Heart right ventricle (tissue), 16 donors: ENCODE data around the gene PXDN. TPM values are rescaled to one million over a fixed set of nuclear protein-coding genes. Genes with fewer than 3 reads are reported as not detected.

Experiments used
- ATAC-seq, 8 donors: fragments of 200-7000 bp; cut with Tn5 transposase; one replicate each; pipeline ENCODE4 v1.9.1; 2020; ENCODE audit warnings: mild to moderate bottlenecking in 8 of 8, moderate library complexity in 8 of 8, moderate number of reproducible peaks in 1 of 8
- DNase-seq, 2 donors: peaks; one replicate each; pipeline ENCODE4 v3.0.0-alpha.2; 2020
- H3K27ac ChIP-seq, 10 donors: fragments of 200-600 bp; sonication (generic) in 2 of 10; one replicate each; pipeline versions ENCODE4 v1.5.0 to v1.8.0; 2020 to 2022; ENCODE audit warnings: mild to moderate bottlenecking in 3 of 10
- H3K27me3 ChIP-seq, 7 donors: fragments of 200-600 bp; one replicate each; pipeline ENCODE4 v1.8.0; 2021 to 2022; ENCODE audit warnings: mild to moderate bottlenecking in 2 of 7
- H3K36me3 ChIP-seq, 9 donors: fragments of 200-600 bp; sonication (generic) in 1 of 9; one replicate each; pipeline versions ENCODE4 v1.5.0 to v1.8.0; 2020 to 2022; ENCODE audit warnings: mild to moderate bottlenecking in 2 of 9
- H3K4me1 ChIP-seq, 9 donors: fragments of 200-600 bp; sonication (generic) in 1 of 9; one replicate each; pipeline versions ENCODE4 v1.5.0 to v1.8.0; 2020 to 2022; ENCODE audit warnings: mild to moderate bottlenecking in 4 of 9
- H3K4me3 ChIP-seq, 10 donors: fragments of 200-600 bp; sonication (generic) in 2 of 10; one replicate each; pipeline versions ENCODE4 v1.5.0 to v1.8.0; 2020 to 2022; ENCODE audit warnings: mild to moderate bottlenecking in 7 of 10, moderate library complexity in 2 of 10
- H3K9me3 ChIP-seq, 11 donors: fragments of 200-600 bp in 10 of 11; sonication (generic) in 2 of 11; one replicate each; pipeline versions ENCODE4 v1.5.0 to v1.8.0; 2013 to 2022; ENCODE audit warnings: mild to moderate bottlenecking in 2 of 11, control low read depth in 1 of 11, moderate library complexity in 1 of 11
- WGBS, 2 donors: extraction: QIAGEN DNeasy Blood & Tissue Kit; methylation state at CpG; one replicate each; pipeline ENCODE4 v1.1.7; 2013; ENCODE audit warnings: inconsistent platforms in 1 of 2; 5-methylcytosine and 5-hydroxymethylcytosine counted together
- intact Hi-C, 10 donors: fragments of 100-400 bp; cut with DNase I; formaldehyde crosslinking; loops; one replicate each; pipeline versions ENCODE4 v1.11.1 to v1.14.2; 2022
- polyA plus RNA-seq, 2 donors: library from polyadenylated mRNA; stranded (reverse); fragments of 200-250 nt; gene quantifications; one replicate each; pipeline ENCODE4 v1.2.3, GENCODE V29; 2013
- total RNA-seq, 10 donors: library from RNA; stranded (reverse); fragmentation: NEBNext Ultra II Directional in 3 of 10; extraction: Animal tissue kit (Norgen Biotek cat#: 25700) in 3 of 10; gene quantifications; one replicate each; pipeline versions ENCODE4 v1.2.1 to v1.2.4, GENCODE V29; 2021 to 2023
- TF ChIP-seq, protein P1 (sequence below), 9 donors: fragments of 200-600 bp; sonication (generic) in 2 of 9; IDR thresholded peaks; one replicate each; pipeline versions ENCODE4 v1.5.0 to v1.8.0; 2021 to 2022; ENCODE audit warnings: antibody characterized with exemption in 9 of 9, mild to moderate bottlenecking in 5 of 9, moderate library complexity in 1 of 9
- donor health status: Arrhythmogenic right ventricular cardiomyopathy.
- donor health status: ischemic (EF 13 %, LVEDD 7.1; RV severe dilation, severe dysfunction).
- donor health status: healthy with polysubstance abuse.
- donor health status: DM: no; HTN: yes; CAD: no.
- donor health status: DM: no; HTN: no; CAD: no.
- donor health status: ischemic (EF 25% LVEDD 6.9; RV normal size, moderate dysfunction).
- donor health status: ischemic (EF 25% LVEDD 5.7; RV mildly dilated, moderate dysfunction).
- donor health status: healthy.
- donor health status: DM: yes; HTN: yes; CAD: no.
- donor health status: Ischemic cardiomyopathy.
- donor health status: ischemic (EF 35%, LVEDD 5.7; RV mildly dilated, moderate dysfunction).
- donor health status: nonischemic (EF 11% LVEDD 7.7; RV severe dilation, severe dysfunction).
- donor health status: DM: yes; HTN: yes; CAD: no.
- donor health status: PGD.
- donor health status: ischemic (EF 29% LVEDD 5.4; RV normal size, mild dysfunction).
- donor health status: nonischemic (EF 23%, LVEDD 6.1; RV moderate dilation, normal function).

The PXDN gene
- total and polyA plus RNA-seq, 12 donors, result 7.8 to 65.0 (median 18.9) TPM

- H3K9me3 ChIP-seq, result peaks cover 0 to 15% (median 0%) of the 10 kb centered on the region in 11 donors
- intact Hi-C loops, result no loop called here
- peaks cover 0 to 47% (median 15%) of the 10 kb centered on the region in 9 donors for H3K36me3 ChIP-seq
- H3K4me1 ChIP-seq, result peaks cover 3 to 39% (median 21%) of the 10 kb centered on the region in 9 donors
- no peak overlapping the region for H3K4me3 ChIP-seq
- DNase-seq (no peak), ATAC-seq (peak in 2 of 8 donors; percentile 36 to 37)
- TF ChIP-seq, protein P1, sequence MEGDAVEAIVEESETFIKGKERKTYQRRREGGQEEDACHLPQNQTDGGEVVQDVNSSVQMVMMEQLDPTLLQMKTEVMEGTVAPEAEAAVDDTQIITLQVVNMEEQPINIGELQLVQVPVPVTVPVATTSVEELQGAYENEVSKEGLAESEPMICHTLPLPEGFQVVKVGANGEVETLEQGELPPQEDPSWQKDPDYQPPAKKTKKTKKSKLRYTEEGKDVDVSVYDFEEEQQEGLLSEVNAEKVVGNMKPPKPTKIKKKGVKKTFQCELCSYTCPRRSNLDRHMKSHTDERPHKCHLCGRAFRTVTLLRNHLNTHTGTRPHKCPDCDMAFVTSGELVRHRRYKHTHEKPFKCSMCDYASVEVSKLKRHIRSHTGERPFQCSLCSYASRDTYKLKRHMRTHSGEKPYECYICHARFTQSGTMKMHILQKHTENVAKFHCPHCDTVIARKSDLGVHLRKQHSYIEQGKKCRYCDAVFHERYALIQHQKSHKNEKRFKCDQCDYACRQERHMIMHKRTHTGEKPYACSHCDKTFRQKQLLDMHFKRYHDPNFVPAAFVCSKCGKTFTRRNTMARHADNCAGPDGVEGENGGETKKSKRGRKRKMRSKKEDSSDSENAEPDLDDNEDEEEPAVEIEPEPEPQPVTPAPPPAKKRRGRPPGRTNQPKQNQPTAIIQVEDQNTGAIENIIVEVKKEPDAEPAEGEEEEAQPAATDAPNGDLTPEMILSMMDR (IDR thresholded peaks at IDR 0.05), result no peak
- H3K27me3 ChIP-seq, result peaks cover 0 to 3% (median 0%) of the 10 kb centered on the region in 7 donors
- no peak overlapping the region for H3K27ac ChIP-seq
- WGBS, 2 donors, result 10 to 34% methylated on average over 2 of the region's 2 CpGs
Observed at GRCh38 chr2:1628893-1629292, 115.4 kb downstream of the PXDN start.

GRCh38 chr2:1627628-1628381, 116.5 kb downstream of the PXDN start:
- peaks cover 3 to 39% (median 21%) of the 10 kb centered on the region in 9 donors for H3K4me1 ChIP-seq
- WGBS, 2 donors, result 87 to 89% methylated on average over 9 of the region's 9 CpGs
- H3K27ac ChIP-seq, result peak overlapping the region in 1 of 10 donors; percentile 6
- no peaks in the 10 kb centered on the region for H3K27me3 ChIP-seq
- TF ChIP-seq, protein P1 (IDR thresholded peaks at IDR 0.05), result no peak
- no peak for DNase-seq
- H3K4me3 ChIP-seq, result no peak overlapping the region
- peaks cover 0 to 15% (median 0%) of the 10 kb centered on the region in 11 donors for H3K9me3 ChIP-seq
- intact Hi-C loops, result no loop called here
- ATAC-seq, result no peak
- peaks cover 0 to 36% (median 9%) of the 10 kb centered on the region in 9 donors for H3K36me3 ChIP-seq

DNA sequence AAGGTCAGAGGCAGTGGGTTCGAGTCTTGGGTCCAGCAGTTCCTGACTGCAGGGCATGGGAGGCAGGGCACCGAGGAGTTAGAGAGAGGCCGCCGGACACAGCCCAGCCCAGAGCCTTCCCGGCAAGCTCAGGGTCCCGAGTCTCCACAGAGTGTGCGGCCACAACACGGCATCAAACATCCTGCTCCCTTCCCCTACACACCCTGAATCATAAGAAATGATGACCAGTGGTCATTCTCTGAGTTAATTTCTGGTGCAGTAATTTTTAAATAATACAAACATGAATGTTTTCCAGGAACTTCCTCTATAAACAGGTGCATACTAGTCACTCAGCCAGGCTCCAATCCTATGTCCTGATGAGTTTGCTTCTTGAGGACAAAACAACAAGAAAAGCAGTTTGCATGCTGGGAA, 118.0 kb downstream of the PXDN start:
- Histone ChIP-seq H3K4me1 (peaks cover 3 to 29% (median 15%) of the 10 kb centered on the region in 9 donors), H3K9me3 (peaks cover 0 to 15% (median 0%) of the 10 kb centered on the region in 11 donors), H3K27me3 (no peaks in the 10 kb centered on the region), H3K36me3 (peaks cover 0 to 21% (median 9%) of the 10 kb centered on the region in 9 donors), H3K4me3 (no peak overlapping the region), H3K27ac (peak overlapping the region in 4 of 10 donors; percentile 43 to 71 (median 60))
- 64 to 77% methylated on average over 8 of the region's 8 CpGs for WGBS, 2 donors
- ATAC-seq (peak in 5 of 8 donors; percentile 37 to 57 (median 47)), DNase-seq (no peak)
- TF ChIP-seq, protein P1 (IDR thresholded peaks at IDR 0.05), result no peak
- intact Hi-C loops, result no loop called here

GRCh38 chr2:1625281-1626001, 118.9 kb downstream of the PXDN start:
- peaks cover 0 to 13% (median 0%) of the 10 kb centered on the region in 11 donors for H3K9me3 ChIP-seq
- peak overlapping the region in 7 of 10 donors; percentile 0 to 71 (median 51) for H3K27ac ChIP-seq
- TF ChIP-seq, protein P1 (IDR thresholded peaks at IDR 0.05), result no peak
- 47 to 53% methylated on average over 20 of the region's 20 CpGs for WGBS, 2 donors
- ATAC-seq (peak; percentile 45 to 87 (median 72)), DNase-seq (peak in 1 of 2 donors; percentile 60)
- H3K27me3 ChIP-seq, result no peaks in the 10 kb centered on the region
- peaks cover 3 to 29% (median 15%) of the 10 kb centered on the region in 9 donors for H3K4me1 ChIP-seq
- intact Hi-C loops, result no loop called here
- no peak overlapping the region for H3K4me3 ChIP-seq
- H3K36me3 ChIP-seq, result peaks cover 0 to 13% (median 9%) of the 10 kb centered on the region in 9 donors
